Stomach smooth muscle (tissue), 2 donors: Measurements from ENCODE around the gene RAB21.

ENCODE experiments used
- H3K27ac ChIP-seq: one replicate; pipeline ENCODE4 v1.7.0; 2013; ENCODE audit warnings: mild to moderate bottlenecking, low read length, inconsistent platforms
- H3K27me3 ChIP-seq, 2 donors: one replicate each; pipeline ENCODE4 v1.7.0; 2013; ENCODE audit warnings: low read length in 2 of 2; ENCODE audit not compliant: insufficient read depth in 2 of 2, control insufficient read depth in 1 of 2
- H3K36me3 ChIP-seq, 2 donors: one replicate each; pipeline ENCODE4 v1.7.0; 2013; ENCODE audit warnings: low read length in 2 of 2; ENCODE audit not compliant: control insufficient read depth in 2 of 2, insufficient read depth in 2 of 2
- H3K4me1 ChIP-seq: one replicate; pipeline ENCODE4 v1.7.0; 2013; ENCODE audit warnings: low read length; ENCODE audit not compliant: control insufficient read depth, insufficient read depth
- H3K4me3 ChIP-seq, 2 donors: one replicate each; pipeline ENCODE4 v1.7.0; 2013; ENCODE audit warnings: low read length in 2 of 2
- H3K9ac ChIP-seq, 2 donors: one replicate each; pipeline ENCODE4 v1.7.0; 2013; ENCODE audit warnings: low read length in 2 of 2, mild to moderate bottlenecking in 1 of 2
- H3K9me3 ChIP-seq, 2 donors: one replicate each; pipeline ENCODE4 v1.7.0; 2013; ENCODE audit warnings: low read length in 2 of 2; ENCODE audit not compliant: control insufficient read depth in 2 of 2
- donor health status: healthy.
- donor health status: Pancreatic carcinoma.

The RAB21 gene, protein sequence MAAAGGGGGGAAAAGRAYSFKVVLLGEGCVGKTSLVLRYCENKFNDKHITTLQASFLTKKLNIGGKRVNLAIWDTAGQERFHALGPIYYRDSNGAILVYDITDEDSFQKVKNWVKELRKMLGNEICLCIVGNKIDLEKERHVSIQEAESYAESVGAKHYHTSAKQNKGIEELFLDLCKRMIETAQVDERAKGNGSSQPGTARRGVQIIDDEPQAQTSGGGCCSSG

GRCh38 chr12:71754461-71755145, at the start of gene RAB21:
Gene RAB21 (plus strand): TSS chr12:71754863. CDS start chr12:71755130, 267 bp downstream.
- Histone ChIP-seq H3K9me3 (peaks cover 0 to 5% of the 10 kb centered on the region in 2 donors), H3K4me3 (peak within 1 kb of the TSS; percentile 79 to 93), H3K27me3 (no peaks in the 10 kb centered on the region), H3K4me1 (peaks cover 7% of the 10 kb centered on the region), H3K36me3 (peaks cover 0 to 7% of the 10 kb centered on the region in 2 donors), H3K9ac (peak within 1 kb of the TSS; percentile 81 to 93), H3K27ac (peak within 1 kb of the TSS; percentile 86)

DNA sequence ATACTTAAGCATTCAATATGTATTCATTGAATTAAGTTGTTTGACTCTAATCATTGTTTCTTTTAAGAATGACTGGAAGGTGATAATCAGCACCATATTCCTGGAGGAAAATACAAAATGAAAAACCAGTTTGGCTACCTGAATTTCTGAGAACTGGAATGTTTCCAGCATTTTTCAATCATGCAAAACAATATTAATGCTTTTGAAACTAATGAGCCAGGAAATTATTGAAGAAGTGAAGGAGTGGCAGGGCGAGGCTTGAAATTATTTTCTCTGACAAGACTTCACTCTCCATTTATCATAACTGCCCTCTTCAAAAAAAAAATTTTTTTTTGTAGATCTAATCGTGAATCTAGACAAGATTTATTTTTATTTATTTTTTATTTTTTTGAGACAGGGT, 49.7 kb upstream of the RAB21 start:
- H3K4me3 ChIP-seq = no peak overlapping the region
- peaks cover 5 to 11% of the 10 kb centered on the region in 2 donors for H3K36me3 ChIP-seq

DNA sequence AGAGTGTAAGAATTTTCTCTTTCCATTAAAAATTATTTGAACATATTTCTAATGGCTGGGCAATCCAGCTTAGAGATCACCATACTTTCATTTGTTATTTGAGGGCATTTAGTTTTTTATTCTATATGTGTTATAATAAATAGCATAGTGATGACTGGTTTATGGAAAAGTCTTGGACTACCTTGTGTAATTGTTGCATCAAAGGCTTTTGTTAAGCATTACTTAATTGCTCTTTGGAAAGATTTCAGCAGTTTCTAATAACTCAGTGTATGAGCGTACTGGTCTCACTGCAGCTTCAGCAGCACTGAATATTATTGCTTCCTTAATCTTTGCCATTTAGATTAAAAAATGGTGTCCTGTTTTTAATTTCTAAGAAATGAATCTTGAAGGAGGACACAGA, 46.0 kb upstream of the RAB21 start:
- Histone ChIP-seq H3K36me3 (no peaks in the 10 kb centered on the region), H3K9ac (no peak overlapping the region), H3K4me1 (no peaks in the 10 kb centered on the region), H3K27me3 (no peaks in the 10 kb centered on the region), H3K27ac (no peak overlapping the region), H3K9me3 (no peaks in the 10 kb centered on the region), H3K4me3 (no peak overlapping the region)

More for the DNA sequence above, 49.7 kb upstream of the RAB21 start:
- H3K27me3 ChIP-seq = no peaks in the 10 kb centered on the region
- no peaks in the 10 kb centered on the region for H3K4me1 ChIP-seq
- no peaks in the 10 kb centered on the region for H3K9me3 ChIP-seq
- H3K9ac ChIP-seq = no peak overlapping the region
- H3K27ac ChIP-seq = no peak overlapping the region

- Histone ChIP-seq H3K36me3 (no peaks in the 10 kb centered on the region), H3K4me1 (no peaks in the 10 kb centered on the region), H3K4me3 (no peak overlapping the region), H3K9ac (no peak overlapping the region), H3K27ac (no peak overlapping the region), H3K9me3 (peaks cover 0 to 4% of the 10 kb centered on the region in 2 donors), H3K27me3 (no peaks in the 10 kb centered on the region)
Measured at GRCh38 chr12:71710276-71711125, 44.2 kb upstream of the RAB21 start.

GRCh38 chr12:71718611-71719010, 36.1 kb upstream of the RAB21 start:
- no peak overlapping the region for H3K4me3 ChIP-seq
- no peak overlapping the region for H3K27ac ChIP-seq
- no peak overlapping the region for H3K9ac ChIP-seq
- peaks cover 0 to 4% of the 10 kb centered on the region in 2 donors for H3K9me3 ChIP-seq
- no peaks in the 10 kb centered on the region for H3K27me3 ChIP-seq
- H3K4me1 ChIP-seq = no peaks in the 10 kb centered on the region
- H3K36me3 ChIP-seq = no peaks in the 10 kb centered on the region

- Histone ChIP-seq H3K36me3 (no peaks in the 10 kb centered on the region), H3K4me1 (no peaks in the 10 kb centered on the region), H3K9ac (no peak overlapping the region), H3K9me3 (no peaks in the 10 kb centered on the region), H3K27me3 (no peaks in the 10 kb centered on the region), H3K4me3 (no peak overlapping the region), H3K27ac (no peak overlapping the region)
Measured at GRCh38 chr12:71719647-71720370, 34.9 kb upstream of the RAB21 start.

GRCh38 chr12:71721783-71722505, 32.7 kb upstream of the RAB21 start:
- H3K9me3 ChIP-seq = no peaks in the 10 kb centered on the region
- no peaks in the 10 kb centered on the region for H3K27me3 ChIP-seq
- H3K4me1 ChIP-seq = no peaks in the 10 kb centered on the region
- H3K36me3 ChIP-seq = no peaks in the 10 kb centered on the region
- H3K9ac ChIP-seq = no peak overlapping the region
- no peak overlapping the region for H3K4me3 ChIP-seq
- H3K27ac ChIP-seq = no peak overlapping the region

DNA sequence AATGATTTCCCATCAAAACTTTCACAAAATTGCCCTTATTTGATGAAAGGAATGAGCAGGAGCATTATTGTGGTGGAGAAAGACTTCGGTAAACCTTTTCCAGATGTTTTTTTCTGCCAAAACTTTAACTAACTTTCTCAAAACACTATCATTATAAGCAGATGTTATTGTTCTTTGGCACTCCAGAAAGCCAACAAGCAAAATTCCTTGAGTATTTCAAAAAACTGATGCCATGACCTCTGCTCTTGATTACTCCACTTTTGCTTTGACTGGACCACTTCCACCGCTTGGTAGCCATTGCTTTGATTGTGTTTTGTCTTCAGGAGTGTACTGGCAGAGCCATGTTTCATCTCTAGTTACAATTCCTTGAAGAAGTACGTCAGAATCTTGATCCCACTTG, 29.7 kb upstream of the RAB21 start:
- H3K4me1 ChIP-seq = no peaks in the 10 kb centered on the region
- no peaks in the 10 kb centered on the region for H3K36me3 ChIP-seq
- H3K27me3 ChIP-seq = no peaks in the 10 kb centered on the region
- no peak overlapping the region for H3K27ac ChIP-seq
- no peaks in the 10 kb centered on the region for H3K9me3 ChIP-seq
- H3K9ac ChIP-seq = no peak overlapping the region
- H3K4me3 ChIP-seq = no peak overlapping the region

GRCh38 chr12:71726548-71726947, 28.1 kb upstream of the RAB21 start:
- Histone ChIP-seq H3K4me1 (no peaks in the 10 kb centered on the region), H3K27me3 (no peaks in the 10 kb centered on the region), H3K9ac (no peak overlapping the region), H3K4me3 (no peak overlapping the region), H3K27ac (no peak overlapping the region), H3K9me3 (no peaks in the 10 kb centered on the region), H3K36me3 (no peaks in the 10 kb centered on the region)

- Histone ChIP-seq H3K9ac (no peak overlapping the region), H3K4me1 (no peaks in the 10 kb centered on the region), H3K36me3 (no peaks in the 10 kb centered on the region), H3K4me3 (no peak overlapping the region), H3K9me3 (no peaks in the 10 kb centered on the region), H3K27ac (no peak overlapping the region), H3K27me3 (no peaks in the 10 kb centered on the region)
Measured at GRCh38 chr12:71727958-71728357, 26.7 kb upstream of the RAB21 start.
